Parathyroid adenoma (tissue), 2 donors: ENCODE measurements around the gene PRRG3.

Experiments
- H2AFZ ChIP-seq: fragments of 300-600 bp; sonication (generic); one replicate; pipeline ENCODE4 v1.7.0; 2017; ENCODE audit warnings: antibody characterized with exemption, mild to moderate bottlenecking
- H3K27ac ChIP-seq: fragments of 300-600 bp; sonication (generic); one replicate; pipeline ENCODE4 v1.7.0; 2017
- H3K27me3 ChIP-seq: fragments of 300-600 bp; sonication (generic); one replicate; pipeline ENCODE4 v1.7.0; 2017; ENCODE audit warnings: low read length; ENCODE audit not compliant: control insufficient read depth, insufficient read depth
- H3K36me3 ChIP-seq: fragments of 300-600 bp; sonication (generic); one replicate; pipeline ENCODE4 v1.7.0; 2017; ENCODE audit warnings: low read length; ENCODE audit not compliant: control insufficient read depth, insufficient read depth
- H3K4me1 ChIP-seq: fragments of 300-600 bp; sonication (generic); one replicate; pipeline ENCODE4 v1.7.0; 2017; ENCODE audit warnings: control low read depth
- H3K4me2 ChIP-seq: fragments of 300-600 bp; sonication (generic); one replicate; pipeline ENCODE4 v1.7.0; 2017; ENCODE audit warnings: low read length
- H3K4me3 ChIP-seq: fragments of 300-600 bp; sonication (generic); one replicate; pipeline ENCODE4 v1.7.0; 2017; ENCODE audit warnings: low read depth, low read length
- H3K79me2 ChIP-seq: fragments of 300-600 bp; sonication (generic); one replicate; pipeline ENCODE4 v1.7.0; 2017; ENCODE audit warnings: control low read depth
- H3K9ac ChIP-seq: fragments of 300-600 bp; sonication (generic); one replicate; pipeline ENCODE4 v1.7.0; 2017; ENCODE audit warnings: mild to moderate bottlenecking
- H3K9me3 ChIP-seq: fragments of 300-600 bp; sonication (generic); one replicate; pipeline ENCODE4 v1.7.0; 2017; ENCODE audit warnings: low read length; ENCODE audit not compliant: control insufficient read depth
- TF ChIP-seq, protein P1 (sequence below): fragments of 300-600 bp; sonication (generic); IDR thresholded peaks from one replicate; pipeline ENCODE4 v1.7.0; 2017; ENCODE audit warnings: antibody characterized with exemption, mild to moderate bottlenecking
- donor health status: primary hyperparathyroidism.

Gene PRRG3

DNA sequence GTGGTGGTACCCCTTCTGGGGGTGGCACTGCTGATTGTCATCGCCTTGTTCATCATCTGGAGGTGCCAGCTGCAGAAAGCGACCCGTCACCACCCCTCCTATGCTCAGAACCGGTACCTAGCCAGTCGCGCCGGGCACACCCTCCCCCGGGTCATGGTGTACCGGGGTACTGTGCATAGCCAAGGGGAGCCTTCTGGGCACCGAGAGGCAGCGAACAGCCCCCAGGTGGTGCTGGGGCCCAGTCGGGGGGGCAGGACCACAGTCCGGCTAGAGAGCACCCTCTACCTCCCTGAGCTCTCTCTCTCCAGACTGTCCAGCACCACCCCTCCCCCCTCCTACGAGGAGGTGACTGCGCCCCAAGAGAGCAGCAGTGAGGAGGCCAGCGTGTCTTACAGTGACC, 5.3 kb downstream of the PRRG3 start:
- no peaks in the 10 kb centered on the region for H3K79me2 ChIP-seq
- no peak overlapping the region for H2AFZ ChIP-seq
- H3K4me3 ChIP-seq: no peak overlapping the region
- no peak overlapping the region for H3K4me2 ChIP-seq
- no peaks in the 10 kb centered on the region for H3K36me3 ChIP-seq
- no peaks in the 10 kb centered on the region for H3K9me3 ChIP-seq
- TF ChIP-seq, protein P1, sequence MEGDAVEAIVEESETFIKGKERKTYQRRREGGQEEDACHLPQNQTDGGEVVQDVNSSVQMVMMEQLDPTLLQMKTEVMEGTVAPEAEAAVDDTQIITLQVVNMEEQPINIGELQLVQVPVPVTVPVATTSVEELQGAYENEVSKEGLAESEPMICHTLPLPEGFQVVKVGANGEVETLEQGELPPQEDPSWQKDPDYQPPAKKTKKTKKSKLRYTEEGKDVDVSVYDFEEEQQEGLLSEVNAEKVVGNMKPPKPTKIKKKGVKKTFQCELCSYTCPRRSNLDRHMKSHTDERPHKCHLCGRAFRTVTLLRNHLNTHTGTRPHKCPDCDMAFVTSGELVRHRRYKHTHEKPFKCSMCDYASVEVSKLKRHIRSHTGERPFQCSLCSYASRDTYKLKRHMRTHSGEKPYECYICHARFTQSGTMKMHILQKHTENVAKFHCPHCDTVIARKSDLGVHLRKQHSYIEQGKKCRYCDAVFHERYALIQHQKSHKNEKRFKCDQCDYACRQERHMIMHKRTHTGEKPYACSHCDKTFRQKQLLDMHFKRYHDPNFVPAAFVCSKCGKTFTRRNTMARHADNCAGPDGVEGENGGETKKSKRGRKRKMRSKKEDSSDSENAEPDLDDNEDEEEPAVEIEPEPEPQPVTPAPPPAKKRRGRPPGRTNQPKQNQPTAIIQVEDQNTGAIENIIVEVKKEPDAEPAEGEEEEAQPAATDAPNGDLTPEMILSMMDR: no peak
- no peak overlapping the region for H3K9ac ChIP-seq
- no peaks in the 10 kb centered on the region for H3K27me3 ChIP-seq
- no peaks in the 10 kb centered on the region for H3K4me1 ChIP-seq
- H3K27ac ChIP-seq: no peak overlapping the region

DNA sequence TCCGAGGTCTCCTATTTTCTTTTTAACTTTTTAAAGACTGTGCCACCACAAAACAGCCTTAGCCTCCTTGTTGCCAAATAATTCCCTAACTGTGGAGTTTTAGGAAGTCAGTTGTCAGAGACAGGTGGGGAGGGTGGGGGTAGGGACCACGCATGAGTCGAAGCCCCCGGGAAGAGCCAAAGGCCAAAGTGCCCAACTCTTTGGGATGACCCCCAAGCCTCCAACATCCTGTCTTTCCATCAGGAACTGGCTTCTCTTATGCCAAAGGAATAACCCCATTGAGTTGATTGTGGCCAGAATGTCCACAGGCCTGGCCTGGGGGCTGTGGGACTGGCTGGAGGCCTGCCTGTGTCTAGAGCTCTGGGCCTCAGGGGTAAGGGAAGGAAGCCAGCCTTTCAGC, 5.8 kb downstream of the PRRG3 start:
- no peak overlapping the region for H2AFZ ChIP-seq
- no peak overlapping the region for H3K4me2 ChIP-seq
- H3K36me3 ChIP-seq: no peaks in the 10 kb centered on the region
- H3K9ac ChIP-seq: no peak overlapping the region
- H3K27ac ChIP-seq: no peak overlapping the region
- no peaks in the 10 kb centered on the region for H3K79me2 ChIP-seq
- TF ChIP-seq, protein P1: no peak
- H3K4me1 ChIP-seq: no peaks in the 10 kb centered on the region
- no peaks in the 10 kb centered on the region for H3K27me3 ChIP-seq
- H3K4me3 ChIP-seq: no peak overlapping the region
- H3K9me3 ChIP-seq: no peaks in the 10 kb centered on the region

DNA sequence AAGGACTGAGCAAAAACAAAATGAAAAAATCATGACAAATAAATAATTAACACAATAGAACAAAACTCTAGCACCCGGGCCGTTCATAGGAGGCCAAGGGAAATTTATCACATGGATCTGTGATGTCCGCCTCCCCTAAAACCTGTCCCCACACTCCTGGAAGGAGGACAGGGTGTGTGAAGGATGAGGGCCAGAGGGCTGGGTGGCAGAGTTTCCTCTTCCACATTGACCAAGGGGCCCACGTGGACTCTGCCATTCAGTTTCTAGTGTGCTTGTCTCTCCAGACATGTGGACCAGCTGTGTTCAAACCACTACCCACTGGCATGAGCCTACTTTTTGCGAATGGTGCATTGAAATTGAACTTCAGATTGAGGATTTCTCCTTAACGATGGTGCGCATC, 6.3 kb downstream of the PRRG3 start:
- no peaks in the 10 kb centered on the region for H3K4me1 ChIP-seq
- no peak overlapping the region for H2AFZ ChIP-seq
- no peaks in the 10 kb centered on the region for H3K27me3 ChIP-seq
- no peaks in the 10 kb centered on the region for H3K9me3 ChIP-seq
- no peaks in the 10 kb centered on the region for H3K36me3 ChIP-seq
- no peak overlapping the region for H3K9ac ChIP-seq
- H3K27ac ChIP-seq: no peak overlapping the region
- H3K4me3 ChIP-seq: no peak overlapping the region
- H3K4me2 ChIP-seq: no peak overlapping the region
- no peaks in the 10 kb centered on the region for H3K79me2 ChIP-seq
- TF ChIP-seq, protein P1: no peak

DNA sequence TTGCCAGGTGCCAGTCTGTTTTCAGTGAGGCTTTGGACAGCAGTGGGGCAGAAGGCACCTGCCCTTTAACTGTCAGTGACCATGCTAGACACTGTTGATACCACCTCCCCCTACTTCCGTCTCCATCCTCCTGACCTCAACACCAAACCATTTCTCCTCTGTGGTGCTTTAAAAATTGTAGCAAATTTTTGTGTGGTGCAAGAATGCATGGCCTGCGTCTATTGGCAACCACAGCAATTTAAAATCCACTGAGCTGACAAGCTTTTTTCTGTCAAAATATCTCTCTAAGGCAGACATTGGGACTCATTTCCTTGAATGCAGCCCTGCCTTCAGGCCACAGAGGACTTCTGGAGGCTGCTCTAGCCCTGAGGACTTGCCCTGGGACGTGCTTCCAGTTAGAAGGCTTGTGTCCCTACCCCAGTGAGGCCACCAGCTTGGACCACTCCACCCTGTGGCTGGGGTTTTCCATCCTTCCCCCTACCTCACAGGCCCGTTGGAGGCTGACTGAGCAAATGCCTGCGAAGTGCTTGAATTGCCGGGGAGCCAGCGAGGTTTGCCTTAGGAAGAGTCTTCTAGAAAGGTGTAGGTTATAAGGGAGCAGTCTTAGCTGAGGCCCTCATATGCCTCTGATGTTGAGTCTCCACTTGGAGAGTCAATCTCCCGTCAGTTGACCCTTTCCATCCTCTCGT, 6.9 kb downstream of the PRRG3 start:
- no peaks in the 10 kb centered on the region for H3K36me3 ChIP-seq
- no peak overlapping the region for H3K9ac ChIP-seq
- no peak overlapping the region for H2AFZ ChIP-seq
- TF ChIP-seq, protein P1: no peak
- H3K9me3 ChIP-seq: no peaks in the 10 kb centered on the region
- H3K4me2 ChIP-seq: no peak overlapping the region
- no peak overlapping the region for H3K27ac ChIP-seq
- H3K27me3 ChIP-seq: no peaks in the 10 kb centered on the region
- H3K4me3 ChIP-seq: no peak overlapping the region
- no peaks in the 10 kb centered on the region for H3K4me1 ChIP-seq
- no peaks in the 10 kb centered on the region for H3K79me2 ChIP-seq

DNA sequence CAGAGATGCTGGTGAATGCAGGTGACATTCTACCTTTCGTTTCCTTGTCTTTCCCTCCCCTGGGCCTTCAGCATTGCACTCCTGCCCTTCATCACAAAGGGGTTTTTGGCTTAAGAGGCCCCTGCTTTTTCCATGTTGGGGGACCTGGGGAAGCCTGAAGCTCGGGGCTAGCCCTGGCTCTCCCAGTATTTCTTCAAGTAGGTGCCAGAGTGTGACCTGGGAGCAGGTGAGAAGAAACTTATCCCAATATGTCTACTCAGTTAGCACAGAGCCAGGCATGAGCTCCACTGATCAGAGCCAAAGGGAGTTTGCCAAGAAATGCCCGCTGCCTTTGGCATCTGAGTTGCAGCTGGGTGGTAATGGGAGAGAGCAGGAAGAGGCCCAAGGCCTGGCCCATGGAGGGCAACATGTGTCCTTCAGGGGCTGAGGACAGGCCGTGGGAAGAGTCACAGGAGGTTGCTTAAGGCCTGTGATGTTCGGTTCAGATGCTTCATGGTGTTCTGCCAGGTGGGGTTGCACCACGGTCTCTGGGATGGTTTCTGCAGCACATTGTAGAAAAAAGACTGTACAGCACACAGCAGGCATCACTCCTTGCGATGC, 7.6 kb downstream of the PRRG3 start:
- TF ChIP-seq, protein P1: no peak
- no peaks in the 10 kb centered on the region for H3K36me3 ChIP-seq

More for the DNA sequence above, 7.6 kb downstream of the PRRG3 start:
- Histone ChIP-seq H3K4me1 (no peaks in the 10 kb centered on the region), H3K4me3 (no peak overlapping the region), H2AFZ (no peak overlapping the region), H3K4me2 (no peak overlapping the region), H3K27ac (no peak overlapping the region), H3K79me2 (no peaks in the 10 kb centered on the region), H3K9ac (no peak overlapping the region), H3K27me3 (no peaks in the 10 kb centered on the region), H3K9me3 (no peaks in the 10 kb centered on the region)
